Astrocyte (in vitro differentiated cells and primary cell): Measurements from ENCODE around the gene STX3. TPM values are rescaled to one million over a fixed set of nuclear protein-coding genes. Genes with fewer than 3 reads are reported as not detected.

Experiments
- DNase-seq: peaks from one replicate; pipeline ENCODE4 v3.0.0-alpha.2; 2010; ENCODE audit warnings: low read depth
- FAIRE-seq: peaks from 2 replicates; lab custom pipeline; 2011; peaks lifted over from hg19 to GRCh38; lab: Jason Lieb, UNC
- H2AFZ ChIP-seq: 2 replicates; pipeline ENCODE4 v1.6.0; 2012; ENCODE audit warnings: low read depth, low read length, inconsistent platforms
- H3K27ac ChIP-seq: 2 replicates; pipeline ENCODE4 v1.5.1; 2011; ENCODE audit warnings: low read depth, low read length, inconsistent platforms
- H3K27me3 ChIP-seq: 2 replicates; pipeline ENCODE4 v1.6.0; 2011; ENCODE audit warnings: low read length, inconsistent platforms; ENCODE audit not compliant: insufficient read depth
- H3K36me3 ChIP-seq: 2 replicates; pipeline ENCODE4 v1.5.1; 2011; ENCODE audit warnings: low read length, inconsistent platforms; ENCODE audit not compliant: insufficient read depth
- H3K4me1 ChIP-seq: 2 replicates; pipeline ENCODE4 v1.5.1; 2011; ENCODE audit warnings: low read length, inconsistent platforms; ENCODE audit not compliant: insufficient read depth
- H3K4me2 ChIP-seq: 2 replicates; pipeline ENCODE4 v1.6.0; 2012; ENCODE audit warnings: low read length, inconsistent platforms
- H3K4me3 ChIP-seq: 2 replicates; pipeline ENCODE4 v1.5.1; 2011; ENCODE audit warnings: low read depth, mild to moderate bottlenecking, low read length, inconsistent platforms; ENCODE audit not compliant: insufficient read depth
- H3K79me2 ChIP-seq: 2 replicates; pipeline ENCODE4 v1.6.0; 2012; ENCODE audit warnings: mild to moderate bottlenecking, low read length, inconsistent platforms; ENCODE audit not compliant: insufficient read depth
- H3K9ac ChIP-seq: 2 replicates; pipeline ENCODE4 v1.6.0; 2012; ENCODE audit warnings: mild to moderate bottlenecking, low read length, inconsistent platforms
- H3K9me3 ChIP-seq: 2 replicates; pipeline ENCODE4 v1.5.1; 2012; ENCODE audit warnings: low read depth, mild to moderate bottlenecking, low read length, inconsistent platforms; ENCODE audit not compliant: insufficient read depth
- H4K20me1 ChIP-seq: 2 replicates; pipeline ENCODE4 v1.6.0; 2012; ENCODE audit warnings: low read length, inconsistent platforms; ENCODE audit not compliant: insufficient read depth
- H3K27ac Mint-ChIP-seq: one replicate; pipeline ENCODE4 v1.8.0; 2021; ENCODE audit warnings: mild to moderate bottlenecking, mixed read lengths; ENCODE audit not compliant: unreplicated experiment
- H3K27me3 Mint-ChIP-seq: one replicate; pipeline ENCODE4 v1.8.0; 2021; ENCODE audit warnings: low read depth, mixed read lengths; ENCODE audit not compliant: unreplicated experiment
- H3K36me3 Mint-ChIP-seq: one replicate; pipeline ENCODE4 v1.8.0; 2021; ENCODE audit warnings: low read depth, mixed read lengths; ENCODE audit not compliant: unreplicated experiment
- H3K4me1 Mint-ChIP-seq: one replicate; pipeline ENCODE4 v1.8.0; 2021; ENCODE audit warnings: low read depth, mixed read lengths; ENCODE audit not compliant: unreplicated experiment
- H3K4me3 Mint-ChIP-seq: one replicate; pipeline ENCODE4 v1.8.0; 2021; ENCODE audit warnings: mild to moderate bottlenecking, moderate library complexity, mixed read lengths; ENCODE audit not compliant: unreplicated experiment
- H3K9me3 Mint-ChIP-seq: one replicate; pipeline ENCODE4 v1.8.0; 2021; ENCODE audit warnings: mild to moderate bottlenecking, mixed read lengths; ENCODE audit not compliant: unreplicated experiment
- EZH2 ChIP-seq: IDR thresholded peaks from 2 replicates; pipeline ENCODE4 v1.6.1; 2012; ENCODE audit warnings: mild to moderate bottlenecking, low read length, inconsistent platforms; ENCODE audit not compliant: insufficient read depth
- total RNA-seq: library from RNA; stranded (reverse); gene quantifications from 2 replicates; pipeline ENCODE4 v1.2.1, GENCODE V29; 2021
- TF ChIP-seq, protein P1 (sequence below): IDR thresholded peaks from 2 replicates; pipeline ENCODE4 v1.5.1; 2011; ENCODE audit warnings: low read depth, mild to moderate bottlenecking, inconsistent platforms, low read length, moderate library complexity; ENCODE audit not compliant: insufficient read depth

Gene STX3
- total RNA-seq, 1 donor from 2014 or later: 61.2 TPM

- Histone ChIP-seq H3K4me1 (peaks cover 11% of the 10 kb centered on the region), H2AFZ (no peak overlapping the region), H3K9ac (no peak overlapping the region), H3K4me3 (no peak overlapping the region), H4K20me1 (peaks cover 2% of the 10 kb centered on the region), H3K9me3 (no peaks in the 10 kb centered on the region), H3K79me2 (peaks cover 13% of the 10 kb centered on the region), H3K4me2 (no peak overlapping the region), H3K27ac (no peak overlapping the region), H3K27me3 (no peaks in the 10 kb centered on the region), H3K36me3 (peaks cover 22% of the 10 kb centered on the region)
- TF ChIP-seq, protein P1, sequence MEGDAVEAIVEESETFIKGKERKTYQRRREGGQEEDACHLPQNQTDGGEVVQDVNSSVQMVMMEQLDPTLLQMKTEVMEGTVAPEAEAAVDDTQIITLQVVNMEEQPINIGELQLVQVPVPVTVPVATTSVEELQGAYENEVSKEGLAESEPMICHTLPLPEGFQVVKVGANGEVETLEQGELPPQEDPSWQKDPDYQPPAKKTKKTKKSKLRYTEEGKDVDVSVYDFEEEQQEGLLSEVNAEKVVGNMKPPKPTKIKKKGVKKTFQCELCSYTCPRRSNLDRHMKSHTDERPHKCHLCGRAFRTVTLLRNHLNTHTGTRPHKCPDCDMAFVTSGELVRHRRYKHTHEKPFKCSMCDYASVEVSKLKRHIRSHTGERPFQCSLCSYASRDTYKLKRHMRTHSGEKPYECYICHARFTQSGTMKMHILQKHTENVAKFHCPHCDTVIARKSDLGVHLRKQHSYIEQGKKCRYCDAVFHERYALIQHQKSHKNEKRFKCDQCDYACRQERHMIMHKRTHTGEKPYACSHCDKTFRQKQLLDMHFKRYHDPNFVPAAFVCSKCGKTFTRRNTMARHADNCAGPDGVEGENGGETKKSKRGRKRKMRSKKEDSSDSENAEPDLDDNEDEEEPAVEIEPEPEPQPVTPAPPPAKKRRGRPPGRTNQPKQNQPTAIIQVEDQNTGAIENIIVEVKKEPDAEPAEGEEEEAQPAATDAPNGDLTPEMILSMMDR: no peak
- no peak for TF ChIP-seq EZH2
- H3K36me3 Mint-ChIP-seq: peaks cover 7% of the 10 kb centered on the region
- DNase-seq (no peak), FAIRE-seq (no peak)
- H3K27ac Mint-ChIP-seq: peak overlapping the region; percentile 24
- H3K4me1 Mint-ChIP-seq: peaks cover 2% of the 10 kb centered on the region
- H3K9me3 Mint-ChIP-seq: no peaks in the 10 kb centered on the region
- H3K4me3 Mint-ChIP-seq: no peak overlapping the region
- no peaks in the 10 kb centered on the region for H3K27me3 Mint-ChIP-seq
Observed at GRCh38 chr11:59807047-59807610, 52.0 kb downstream of the STX3 start.

DNA sequence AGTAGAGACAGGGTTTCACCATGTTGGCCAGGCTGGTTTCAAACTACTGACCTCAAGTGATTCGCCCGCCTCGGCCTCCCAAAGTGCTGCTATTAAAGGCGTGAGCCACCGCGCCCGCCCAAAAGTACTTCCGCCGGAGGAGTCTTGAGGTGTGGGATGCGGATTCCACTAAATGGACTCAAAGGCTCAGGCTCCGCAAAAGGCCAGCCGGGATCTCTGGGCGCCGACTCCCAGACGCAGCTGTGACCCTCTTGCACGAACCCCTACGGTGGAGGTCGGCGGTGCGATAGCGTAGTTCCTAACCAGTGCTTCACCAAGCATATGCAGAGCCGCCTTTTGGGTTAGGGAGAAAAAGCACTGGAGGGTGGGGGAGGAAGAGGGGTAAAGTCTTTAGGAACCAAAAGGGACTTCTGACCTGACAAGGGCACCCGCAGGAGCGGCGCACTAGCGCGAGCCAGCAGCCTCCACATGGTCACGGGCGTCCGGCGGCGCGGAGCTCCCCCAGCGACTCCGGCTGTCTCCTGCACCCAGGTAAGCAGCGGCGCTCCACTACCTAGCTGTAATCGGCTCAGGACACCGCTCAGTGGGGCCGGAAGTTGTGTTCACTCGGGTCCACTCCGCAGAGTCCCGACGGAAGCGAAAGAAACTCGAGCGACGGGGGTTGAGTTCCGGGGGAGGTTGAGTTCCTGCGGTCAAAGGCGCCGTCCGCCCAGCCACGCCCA, 55.2 kb downstream of the STX3 start, which contains the start of gene MRPL16:
TSS of gene MRPL16 (minus strand) at position 590 of the 722 bp plus-strand sequence. CDS start at position 470, 120 bp downstream.
- Histone ChIP-seq H3K27ac (peak within 1 kb of the TSS; percentile 76), H3K9me3 (no peaks in the 10 kb centered on the region), H3K27me3 (no peaks in the 10 kb centered on the region), H3K4me3 (peak within 1 kb of the TSS; percentile 97), H3K9ac (peak within 1 kb of the TSS; percentile 91), H4K20me1 (no peaks in the 10 kb centered on the region), H3K36me3 (peaks cover 19% of the 10 kb centered on the region), H3K79me2 (peaks cover 13% of the 10 kb centered on the region), H2AFZ (peak within 1 kb of the TSS; percentile 93), H3K4me1 (peaks cover 11% of the 10 kb centered on the region), H3K4me2 (peak within 1 kb of the TSS; percentile 96)
- H3K27ac Mint-ChIP-seq: peak within 1 kb of the TSS; percentile 69
- FAIRE-seq: no peak
- H3K4me1 Mint-ChIP-seq: no peaks in the 10 kb centered on the region
- no peaks in the 10 kb centered on the region for H3K27me3 Mint-ChIP-seq
- H3K4me3 Mint-ChIP-seq: peak within 1 kb of the TSS; percentile 96
- no peaks in the 10 kb centered on the region for H3K9me3 Mint-ChIP-seq
- TF ChIP-seq, protein P1: no peak
- TF ChIP-seq EZH2: no peak
- DNase-seq: peak; percentile 81
- H3K36me3 Mint-ChIP-seq: peaks cover 1% of the 10 kb centered on the region
